K562 (cell line): ENCODE results near the gene PTPRT. TPM values are rescaled to one million over a fixed set of nuclear protein-coding genes. Genes with fewer than 3 reads are reported as not detected.

Experiments used
- ATAC-seq: fragments of 200-7000 bp; cut with Tn5 transposase; 3 replicates; pipeline ENCODE4 v1.9.1; 2020; ENCODE audit warnings: moderate library complexity
- BruUV-seq: library from RNA; stranded (reverse); fragments of 400-500 nt; replicated peaks from 2 replicates; lab custom pipeline; 2021; lab: Mats Ljungman, UMichigan
- CTCF ChIA-PET: fragments of 300-600 bp; formaldehyde crosslinking; extraction: SDS; loops from one replicate; lab custom pipeline; 2021; ENCODE audit warnings: low intra/inter-chr PET ratio; lab: Yijun Ruan, JAX
- POLR2A ChIA-PET: fragments of 300-600, 350-650 bp; sonication (Branson Sonifier 250); formaldehyde crosslinking; extraction: SDS; loops from one replicate; lab custom pipeline; 2021; ENCODE audit warnings: antibody characterized with exemption, inconsistent platforms; lab: Yijun Ruan, JAX
- DNase-seq, 4 experiments: peaks; one replicate each; pipeline versions ENCODE4 v3.0.0 to v3.0.0-alpha.2; 2011 to 2018; ENCODE audit warnings: low spot score in 3 of 4, mixed read lengths in 3 of 4; ENCODE audit errors: extremely low read depth in 1 of 4
- FAIRE-seq: peaks from 2 replicates; lab custom pipeline; 2011; peaks lifted over from hg19 to GRCh38; lab: Jason Lieb, UNC
- H2AFZ ChIP-seq: 2 replicates; pipeline ENCODE4 v1.6.0; 2011; ENCODE audit warnings: low read depth, low read length, control low read depth, inconsistent platforms
- H3K27ac ChIP-seq: fragments of 200-600 bp; 3 replicates; pipeline ENCODE4 v1.8.0; 2011; ENCODE audit warnings: low read depth, mild to moderate bottlenecking, control low read depth, inconsistent platforms, low read length, moderate library complexity, mixed read lengths; ENCODE audit errors: extremely low read depth
- H3K27me3 ChIP-seq, 2 experiments: fragments of 300-600 bp in 1 of 2; 2 replicates in 1 of 2; 3 replicates in 1 of 2; pipeline versions ENCODE4 v1.6.0 to v1.8.0; 2011; ENCODE audit warnings: inconsistent platforms in 2 of 2, low read length in 2 of 2, mild to moderate bottlenecking in 1 of 2, mixed read lengths in 1 of 2, moderate library complexity in 1 of 2; ENCODE audit not compliant: control insufficient read depth in 2 of 2, insufficient read depth in 2 of 2
- H3K36me3 ChIP-seq: fragments of 300-600 bp; 3 replicates; pipeline ENCODE4 v1.8.0; 2011; ENCODE audit warnings: mild to moderate bottlenecking, low read length, inconsistent platforms; ENCODE audit not compliant: control insufficient read depth, insufficient read depth
- H3K4me1 ChIP-seq, 2 experiments: fragments of 200-600 bp in 1 of 2; replicated peaks in 1 of 2; 2 replicates in 1 of 2; 3 replicates in 1 of 2; pipeline versions ENCODE4 v1.5.1 to v1.8.0; 2011; ENCODE audit warnings: inconsistent platforms in 2 of 2, low read length in 2 of 2, mild to moderate bottlenecking in 1 of 2, mixed read lengths in 1 of 2, moderate library complexity in 1 of 2; ENCODE audit not compliant: control insufficient read depth in 2 of 2, insufficient read depth in 2 of 2
- H3K4me2 ChIP-seq: 2 replicates; pipeline ENCODE4 v1.6.1; 2011; ENCODE audit warnings: low read length, control low read depth, inconsistent platforms, mixed read lengths; ENCODE audit not compliant: insufficient read depth
- H3K4me3 ChIP-seq: fragments of 200-600 bp; sonication (generic), shearing (Covaris generic); 2 replicates; pipeline ENCODE4 v1.5.1; 2016; ENCODE audit warnings: control low read depth, inconsistent platforms
- H3K79me2 ChIP-seq: fragments of 200-600 bp; 3 replicates; pipeline ENCODE4 v1.8.0; 2011; ENCODE audit warnings: low read length, inconsistent platforms; ENCODE audit not compliant: control insufficient read depth, insufficient read depth
- H3K9ac ChIP-seq, 2 experiments: 2 replicates each; pipeline versions ENCODE4 v1.6.0 to v1.6.1; 2011; ENCODE audit warnings: low read depth in 2 of 2, low read length in 2 of 2, control low read depth in 1 of 2, inconsistent platforms in 1 of 2, mild to moderate bottlenecking in 1 of 2, mixed read lengths in 1 of 2; ENCODE audit not compliant: insufficient read depth in 1 of 2
- H3K9me1 ChIP-seq: one replicate; pipeline ENCODE4 v1.6.0; 2011; ENCODE audit warnings: inconsistent platforms, mild to moderate bottlenecking, low read length, moderate library complexity; ENCODE audit not compliant: control insufficient read depth, insufficient read depth
- H3K9me3 ChIP-seq: replicated peaks from 2 replicates; pipeline ENCODE4 v1.5.1; 2011; ENCODE audit warnings: low read depth, low read length, inconsistent platforms; ENCODE audit not compliant: control insufficient read depth, insufficient read depth
- H4K20me1 ChIP-seq: replicated peaks from 2 replicates; pipeline ENCODE4 v1.6.1; 2011; ENCODE audit warnings: low read length, inconsistent platforms, mixed read lengths; ENCODE audit not compliant: control insufficient read depth, insufficient read depth
- CCNT2 ChIP-seq: IDR thresholded peaks from 2 replicates; pipeline ENCODE4 v1.6.1; 2011; ENCODE audit warnings: borderline replicate concordance, low read depth, mild to moderate bottlenecking, moderate library complexity, mixed read lengths, low read length; ENCODE audit not compliant: insufficient read length; ENCODE audit errors: extremely low read depth
- ETV5 ChIP-seq: sonication (generic); formaldehyde crosslinking; IDR thresholded peaks from 2 replicates; pipeline ENCODE4 v1.4.0; 2020; ENCODE audit warnings: low read depth, mild to moderate bottlenecking, missing genetic modification reagents
- FOXA1 ChIP-seq: fragments of 450-650 bp; IDR thresholded peaks from 2 replicates; pipeline ENCODE4 v1.6.1; 2016; ENCODE audit warnings: mild to moderate bottlenecking, borderline replicate concordance
- MED1 ChIP-seq: sonication (generic); formaldehyde crosslinking; IDR thresholded peaks from 2 replicates; pipeline ENCODE4 v1.8.1; 2023; ENCODE audit warnings: missing genetic modification reagents, borderline replicate concordance
- MEF2D ChIP-seq: conservative IDR thresholded peaks from 2 replicates; pipeline ENCODE4 v1.6.1; 2016; ENCODE audit warnings: low read depth, missing genetic modification characterization, missing compliant biosample characterization
- NR2C2 ChIP-seq, 2 experiments: fragments of 200-800 bp in 1 of 2; sonication (Bioruptor generic) in 1 of 2; sonication (generic) in 1 of 2; formaldehyde crosslinking in 1 of 2; IDR thresholded peaks; 2 replicates each; pipeline versions ENCODE4 v1.6.1 to v1.8.0; 2016 to 2022; ENCODE audit warnings: mild to moderate bottlenecking in 1 of 2, missing compliant biosample characterization in 1 of 2, missing genetic modification characterization in 1 of 2, missing genetic modification reagents in 1 of 2
- NR4A1 ChIP-seq, 2 experiments: fragments of 250-450 bp in 1 of 2; fragments of 450-650 bp in 1 of 2; sonication (Bioruptor Pico) in 1 of 2; IDR thresholded peaks; 2 replicates each; pipeline versions ENCODE4 v1.4.0 to v1.6.1; 2016 to 2020; ENCODE audit warnings: mild to moderate bottlenecking in 2 of 2, missing compliant biosample characterization in 1 of 2, missing genetic modification characterization in 1 of 2, moderate library complexity in 1 of 2
- SMAD1 ChIP-seq: fragments of 150-350 bp; IDR thresholded peaks from 2 replicates; pipeline ENCODE4 v1.6.1; 2014; ENCODE audit warnings: low read length, low read depth; ENCODE audit not compliant: partially characterized antibody
- TEAD1 ChIP-seq, 2 experiments: fragments of 450-650 bp in 1 of 2; sonication (generic) in 1 of 2; formaldehyde crosslinking; IDR thresholded peaks; 2 replicates each; pipeline versions ENCODE4 v1.4.0 to v1.8.0; 2020 to 2022; ENCODE audit warnings: mild to moderate bottlenecking in 2 of 2, missing genetic modification reagents in 1 of 2
- TOE1 ChIP-seq, 2 experiments: fragments of 450-650 bp in 1 of 2; sonication (generic) in 1 of 2; formaldehyde crosslinking in 1 of 2; IDR thresholded peaks; 2 replicates each; pipeline versions ENCODE4 v1.7.1 to v1.8.0; 2016 to 2022; ENCODE audit warnings: borderline replicate concordance in 2 of 2, mild to moderate bottlenecking in 2 of 2, antibody characterized with exemption in 1 of 2, inconsistent platforms in 1 of 2, low read depth in 1 of 2, missing genetic modification reagents in 1 of 2, moderate library complexity in 1 of 2
- ZNF561 ChIP-seq: fragments of 450-650 bp; formaldehyde crosslinking; conservative IDR thresholded peaks from 2 replicates; pipeline ENCODE4 v1.4.0; 2020; ENCODE audit warnings: mild to moderate bottlenecking, moderate library complexity
- ZNF583 ChIP-seq: fragments of 250-450 bp; sonication (Bioruptor Pico); IDR thresholded peaks from 2 replicates; pipeline ENCODE4 v1.4.0; 2020
- WGBS: fragments of 100-300 bp; shearing (Covaris generic); methylation state at CpG from one replicate; pipeline ENCODE4 v1.1.6; 2016; ENCODE audit warnings: low coverage, mixed read lengths; ENCODE audit not compliant: insufficient coverage; ENCODE audit errors: missing lambda C conversion rate; 5-methylcytosine and 5-hydroxymethylcytosine counted together
- in situ Hi-C: fragments of 300-500 bp; cut with MboI; formaldehyde crosslinking; loops from 4 replicates; pipeline ENCODE4 v1.15.0; 2018; ENCODE audit warnings: inconsistent platforms, mixed read lengths
- intact Hi-C: fragments of 100-400 bp; cut with micrococcal nuclease; formaldehyde crosslinking; loops from 2 replicates; pipeline ENCODE4 v1.14.2; 2022
- polyA plus RNA-seq, 8 experiments: library from polyadenylated mRNA; depleted of rRNA in 4 of 8; stranded (reverse) in 5 of 8; unstranded in 3 of 8; fragments of >200 nt; fragmentation: Nextera tagmentation in 2 of 8; fragmentation: Illumina TruSeq in 1 of 8; extraction: Ambion mirVana in 2 of 8; extraction: Trizol in 1 of 8; gene quantifications; 2 replicates each; pipeline versions ENCODE4 v1.2.1 to v1.2.3, GENCODE V29; 2011 to 2014; ENCODE audit warnings: inconsistent platforms in 1 of 8, missing spikeins in 1 of 8
- total RNA-seq, 7 experiments: library from RNA; depleted of rRNA in 6 of 7; stranded (reverse); fragments of >200 nt in 6 of 7; fragmentation: Illumina TruSeq in 2 of 7; extraction: Trizol in 2 of 7; gene quantifications; 2 replicates each; pipeline versions ENCODE4 v1.2.1 to v1.2.3, GENCODE V29; 2011 to 2021; ENCODE audit warnings: low replicate concordance in 1 of 7
- TF ChIP-seq, protein P1 (sequence below): fragments of 250-450 bp; sonication (Bioruptor Pico); IDR thresholded peaks from 2 replicates; pipeline ENCODE4 v1.4.0; 2020; ENCODE audit warnings: mild to moderate bottlenecking, moderate library complexity

PTPRT gene
- total and polyA plus RNA-seq, 9 of the 15 experiments (the other 6 are each of a cell fraction or from before 2014, with no cell fraction given): not detected

DNA sequence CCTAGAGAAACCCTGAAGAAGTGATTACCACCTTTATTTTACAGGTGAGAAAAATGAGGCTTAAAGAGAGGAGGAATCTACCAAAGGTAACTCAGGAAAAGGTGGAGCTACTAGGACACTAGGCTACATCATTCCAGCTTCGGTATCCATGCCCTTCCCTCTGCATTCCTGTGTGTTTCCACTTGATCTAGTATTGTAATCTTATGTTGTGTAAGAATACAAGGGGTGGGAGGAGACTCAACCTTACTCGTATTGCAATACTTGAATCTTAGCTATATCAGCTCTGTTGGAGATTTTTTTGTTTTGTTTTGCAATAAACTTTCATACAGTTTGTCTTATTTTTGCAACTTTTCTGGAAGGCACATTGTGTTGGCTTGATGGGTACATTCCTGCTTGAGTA is 742.4 kb downstream of the PTPRT start:
- no TSS peak for BruUV-seq

More for the DNA sequence above, 742.4 kb downstream of the PTPRT start:
- Histone ChIP-seq H3K9me3 (no peaks in the 10 kb centered on the region), H3K4me1 (no peaks in the 10 kb centered on the region), H3K79me2 (no peaks in the 10 kb centered on the region), H3K9me1 (no peaks in the 10 kb centered on the region), H3K27me3 (no peaks in the 10 kb centered on the region), H3K4me3 (no peak overlapping the region), H3K4me2 (no peak overlapping the region), H3K27ac (no peak overlapping the region), H2AFZ (no peak overlapping the region), H4K20me1 (no peaks in the 10 kb centered on the region), H3K9ac (no peak overlapping the region), H3K36me3 (no peaks in the 10 kb centered on the region)
- TF ChIP-seq TEAD1 (CRISPR knock-in tag; IDR thresholded peaks at IDR 0.05) (no peak), SMAD1 (no peak), ETV5 (no peak), NR4A1 (CRISPR knock-in tag; IDR thresholded peaks at IDR 0.05) (no peak), NR4A1 (tag; IDR thresholded peaks at IDR 0.05) (no peak), ZNF561 (CRISPR knock-in tag) (no peak), MED1 (CRISPR knock-in tag) (no peak), FOXA1 (no peak), NR2C2 (CRISPR knock-in tag; IDR thresholded peaks at IDR 0.05) (no peak), NR2C2 (tag; IDR thresholded peaks at IDR 0.05) (no peak), ZNF583 (CRISPR knock-in tag) (no peak), CCNT2 (no peak), TOE1 (IDR thresholded peaks at IDR 0.05; ENCODE audit: borderline replicate concordance) (no peak), TOE1 (CRISPR knock-in tag; IDR thresholded peaks at IDR 0.05; ENCODE audit: borderline replicate concordance, low read depth) (no peak), MEF2D (tag) (no peak)
- TF ChIP-seq, protein P1, sequence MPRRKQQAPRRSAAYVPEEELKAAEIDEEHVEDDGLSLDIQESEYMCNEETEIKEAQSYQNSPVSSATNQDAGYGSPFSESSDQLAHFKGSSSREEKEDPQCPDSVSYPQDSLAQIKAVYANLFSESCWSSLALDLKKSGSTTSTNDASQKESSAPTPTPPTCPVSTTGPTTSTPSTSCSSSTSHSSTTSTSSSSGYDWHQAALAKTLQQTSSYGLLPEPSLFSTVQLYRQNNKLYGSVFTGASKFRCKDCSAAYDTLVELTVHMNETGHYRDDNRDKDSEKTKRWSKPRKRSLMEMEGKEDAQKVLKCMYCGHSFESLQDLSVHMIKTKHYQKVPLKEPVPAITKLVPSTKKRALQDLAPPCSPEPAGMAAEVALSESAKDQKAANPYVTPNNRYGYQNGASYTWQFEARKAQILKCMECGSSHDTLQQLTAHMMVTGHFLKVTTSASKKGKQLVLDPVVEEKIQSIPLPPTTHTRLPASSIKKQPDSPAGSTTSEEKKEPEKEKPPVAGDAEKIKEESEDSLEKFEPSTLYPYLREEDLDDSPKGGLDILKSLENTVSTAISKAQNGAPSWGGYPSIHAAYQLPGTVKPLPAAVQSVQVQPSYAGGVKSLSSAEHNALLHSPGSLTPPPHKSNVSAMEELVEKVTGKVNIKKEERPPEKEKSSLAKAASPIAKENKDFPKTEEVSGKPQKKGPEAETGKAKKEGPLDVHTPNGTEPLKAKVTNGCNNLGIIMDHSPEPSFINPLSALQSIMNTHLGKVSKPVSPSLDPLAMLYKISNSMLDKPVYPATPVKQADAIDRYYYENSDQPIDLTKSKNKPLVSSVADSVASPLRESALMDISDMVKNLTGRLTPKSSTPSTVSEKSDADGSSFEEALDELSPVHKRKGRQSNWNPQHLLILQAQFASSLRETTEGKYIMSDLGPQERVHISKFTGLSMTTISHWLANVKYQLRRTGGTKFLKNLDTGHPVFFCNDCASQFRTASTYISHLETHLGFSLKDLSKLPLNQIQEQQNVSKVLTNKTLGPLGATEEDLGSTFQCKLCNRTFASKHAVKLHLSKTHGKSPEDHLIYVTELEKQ: no peak
- no peak for DNase-seq
- in situ Hi-C loops (no loop called here), intact Hi-C loops (no loop called here)
- no peak for ATAC-seq
- POLR2A ChIA-PET: interaction anchor here (0.5 to 0.6 kb wide), 2 partner anchors 33 to 544 kb away, joined by 3 read pairs; no protein-coding TSS in a partner anchor
- CTCF ChIA-PET: no interaction called here
- 0% methylated on average over 2 of the region's 2 CpGs for WGBS
- no peak for FAIRE-seq
